Melanocyte of skin (primary cell): ENCODE measurements around the gene EMB. TPM values are rescaled to one million over a fixed set of nuclear protein-coding genes. Genes with fewer than 3 reads are reported as not detected.

Experiments
- total RNA-seq, 2 donors: library from RNA; depleted of rRNA; stranded (reverse); fragments of >200 nt; gene quantifications; 2 replicates each; pipeline ENCODE4 v1.2.3, GENCODE V29; 2012

Gene EMB
- 1 to 10 TPM; 3.1 to 6.7 TPM for total RNA-seq

GRCh38 chr5:50440651-50441492 lies at the start of gene EMB:
Gene EMB, minus strand, starts transcription at chr5:50441288. Its CDS starts 137 bp downstream, at chr5:50441151.

Other genes starting within 250 kb of the EMB start
- 10 to 100 TPM; 25.0 to 35.1 TPM for gene PARP8, start 225.3 kb upstream of the EMB start, total RNA-seq